Measurements from ENCODE around the gene ZNF581. TPM values are rescaled to one million over a fixed set of nuclear protein-coding genes. Genes with fewer than 3 reads are reported as not detected.

Gene ZNF581
- total RNA-seq, 4 donors from 2014 or later: 5.7 to 19.4 (median 8.8) TPM

DNA sequence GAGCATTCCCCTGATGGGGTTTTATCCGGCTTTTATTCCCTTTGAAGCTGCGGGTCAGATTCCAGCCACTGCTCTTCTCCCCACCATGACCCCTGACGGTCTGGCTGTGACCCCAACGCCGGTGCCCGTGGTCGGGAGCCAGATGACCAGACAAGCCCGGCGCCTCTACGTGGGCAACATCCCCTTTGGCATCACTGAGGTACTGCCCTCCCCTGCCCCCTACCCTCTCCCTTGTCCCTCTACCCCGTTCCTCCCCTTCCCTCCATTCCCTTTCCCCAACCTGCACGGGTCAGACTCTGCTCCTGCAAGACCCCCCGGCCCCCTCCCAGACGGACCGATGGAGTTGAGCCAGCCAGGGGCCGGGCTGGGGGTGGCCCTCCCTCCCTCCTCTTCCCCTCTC is 17.5 kb downstream of the ZNF581 start:
- Histone ChIP-seq H3K4me1 (peaks cover 0 to 54% (median 37%) of the 10 kb centered on the region in 4 donors), H3K27ac (no peak overlapping the region), H3K9me3 (no peaks in the 10 kb centered on the region), H3K4me3 (no peak overlapping the region), H3K36me3 (peaks cover 8 to 72% (median 44%) of the 10 kb centered on the region in 3 donors), H3K27me3 (no peaks in the 10 kb centered on the region)
- 65 to 71% methylated on average over 16 of the region's 16 CpGs for WGBS, 2 donors
- DNase-seq (ENCODE audit: low spot score in 2 of 2): no peak
- no peak for TF ChIP-seq POLR2A (IDR thresholded peaks at IDR 0.05)
- TF ChIP-seq EP300 (IDR thresholded peaks at IDR 0.05): no peak

DNA sequence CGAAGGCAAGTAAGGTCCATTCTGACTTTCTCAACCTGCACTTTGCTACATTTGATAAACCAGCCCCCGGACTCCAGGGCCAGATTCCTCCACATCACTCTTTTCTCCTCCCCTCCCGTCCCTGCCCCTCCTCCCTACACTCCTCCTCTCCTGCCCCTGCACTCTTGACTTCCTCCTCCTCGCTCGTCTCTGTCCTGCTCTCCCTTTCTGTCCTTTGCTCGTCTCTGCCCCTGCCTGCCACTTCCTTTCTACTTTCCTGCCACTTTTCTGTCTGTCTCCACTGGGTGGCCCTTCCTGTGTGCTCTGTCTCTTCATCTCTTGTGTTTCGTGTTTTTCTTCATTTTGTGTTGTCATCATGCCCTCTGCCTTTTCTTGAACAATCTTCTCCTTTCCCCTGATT is 18.4 kb downstream of the ZNF581 start:
- H3K4me1 ChIP-seq: peaks cover 0 to 46% (median 29%) of the 10 kb centered on the region in 4 donors
- no peak overlapping the region for H3K27ac ChIP-seq
- H3K36me3 ChIP-seq: peaks cover 8 to 80% (median 50%) of the 10 kb centered on the region in 3 donors
- H3K27me3 ChIP-seq: no peaks in the 10 kb centered on the region
- TF ChIP-seq EP300 (IDR thresholded peaks at IDR 0.05): no peak
- TF ChIP-seq POLR2A (IDR thresholded peaks at IDR 0.05): no peak
- TF ChIP-seq, protein P1, sequence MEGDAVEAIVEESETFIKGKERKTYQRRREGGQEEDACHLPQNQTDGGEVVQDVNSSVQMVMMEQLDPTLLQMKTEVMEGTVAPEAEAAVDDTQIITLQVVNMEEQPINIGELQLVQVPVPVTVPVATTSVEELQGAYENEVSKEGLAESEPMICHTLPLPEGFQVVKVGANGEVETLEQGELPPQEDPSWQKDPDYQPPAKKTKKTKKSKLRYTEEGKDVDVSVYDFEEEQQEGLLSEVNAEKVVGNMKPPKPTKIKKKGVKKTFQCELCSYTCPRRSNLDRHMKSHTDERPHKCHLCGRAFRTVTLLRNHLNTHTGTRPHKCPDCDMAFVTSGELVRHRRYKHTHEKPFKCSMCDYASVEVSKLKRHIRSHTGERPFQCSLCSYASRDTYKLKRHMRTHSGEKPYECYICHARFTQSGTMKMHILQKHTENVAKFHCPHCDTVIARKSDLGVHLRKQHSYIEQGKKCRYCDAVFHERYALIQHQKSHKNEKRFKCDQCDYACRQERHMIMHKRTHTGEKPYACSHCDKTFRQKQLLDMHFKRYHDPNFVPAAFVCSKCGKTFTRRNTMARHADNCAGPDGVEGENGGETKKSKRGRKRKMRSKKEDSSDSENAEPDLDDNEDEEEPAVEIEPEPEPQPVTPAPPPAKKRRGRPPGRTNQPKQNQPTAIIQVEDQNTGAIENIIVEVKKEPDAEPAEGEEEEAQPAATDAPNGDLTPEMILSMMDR (IDR thresholded peaks at IDR 0.05): no peak
- no peak overlapping the region for H3K4me3 ChIP-seq
- DNase-seq (ENCODE audit: low spot score in 2 of 2): no peak
- 57 to 63% methylated on average over 7 of the region's 7 CpGs for WGBS, 2 donors
- H3K9me3 ChIP-seq: no peaks in the 10 kb centered on the region

DNA sequence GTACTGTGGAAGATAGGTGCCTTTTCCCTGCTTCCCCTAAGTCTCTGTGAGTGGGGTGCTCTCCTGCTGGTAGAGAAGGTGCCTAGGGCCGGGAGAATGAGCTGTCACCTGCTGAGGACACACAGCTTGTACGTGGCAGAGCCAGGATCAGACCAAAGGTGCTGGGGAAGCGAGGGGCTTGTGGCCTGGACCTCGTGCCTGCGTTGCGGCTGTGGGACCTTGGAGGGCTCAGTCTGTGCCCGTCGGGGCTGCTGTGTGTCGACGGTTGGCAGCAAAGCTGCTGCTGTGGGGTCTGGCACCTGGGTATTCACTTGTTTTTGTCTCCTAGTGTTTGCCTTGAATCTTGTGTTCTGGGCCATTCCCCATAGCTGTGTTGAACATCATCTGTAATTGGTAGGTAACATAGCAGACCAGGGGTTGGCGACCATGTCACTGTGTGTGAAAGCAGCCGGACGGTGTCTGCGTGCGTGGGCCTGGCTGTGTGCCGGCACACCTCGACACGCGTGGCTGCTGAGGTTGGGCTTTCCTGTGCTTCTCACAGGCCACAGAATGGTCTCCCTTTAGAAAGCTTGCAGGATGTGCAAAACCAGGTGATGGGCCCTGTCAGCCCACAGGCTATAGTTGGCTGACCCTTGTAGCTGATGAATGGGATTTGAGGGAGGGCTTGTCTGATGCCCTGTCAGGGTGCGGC is 20.5 kb downstream of the ZNF581 start:
- Histone ChIP-seq H3K4me1 (peaks cover 0 to 24% (median 7%) of the 10 kb centered on the region in 4 donors), H3K9me3 (no peaks in the 10 kb centered on the region), H3K4me3 (no peak overlapping the region), H3K27me3 (no peaks in the 10 kb centered on the region), H3K36me3 (peaks cover 14 to 100% (median 56%) of the 10 kb centered on the region in 3 donors), H3K27ac (no peak overlapping the region)
- 85 to 87% methylated on average over 19 to 20 of the region's 20 CpGs for WGBS, 2 donors
- no peak for DNase-seq (ENCODE audit: low spot score in 2 of 2)
- no peak for TF ChIP-seq EP300 (IDR thresholded peaks at IDR 0.05)
- TF ChIP-seq, protein P1 (IDR thresholded peaks at IDR 0.05): no peak

DNA sequence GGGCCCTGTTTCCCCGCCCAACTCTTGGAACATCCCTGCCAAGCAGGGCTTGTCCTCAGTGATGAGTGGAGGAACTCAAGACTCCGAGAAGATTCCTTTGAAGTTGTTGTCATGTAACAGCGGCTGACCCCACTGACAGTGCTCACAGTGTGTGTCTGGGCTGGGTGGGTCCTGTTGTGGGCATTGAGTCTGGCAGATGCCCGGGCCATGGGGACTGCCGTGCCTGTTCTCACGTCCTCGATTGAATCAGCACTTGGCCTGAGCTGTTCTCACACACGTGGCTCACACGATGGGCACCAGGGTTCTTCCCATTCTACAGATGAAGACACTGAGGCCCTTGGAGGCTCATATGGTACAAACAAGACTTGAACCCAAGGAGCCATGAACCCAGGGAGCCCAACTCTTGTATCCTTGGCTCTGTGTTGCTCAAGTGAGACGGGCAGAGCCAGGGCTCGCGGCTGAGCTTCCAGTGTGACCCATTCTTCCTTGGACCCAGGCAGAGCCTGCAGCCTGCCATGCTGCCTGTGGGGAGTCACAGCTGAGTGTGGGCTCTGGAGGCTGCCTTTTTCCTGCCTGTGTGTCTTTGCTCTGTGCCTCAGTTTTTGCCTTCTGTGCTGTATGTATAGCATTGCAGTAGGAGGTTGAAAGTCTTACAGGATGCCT is 23.0 kb downstream of the ZNF581 start:
- no peak overlapping the region for H3K4me3 ChIP-seq
- no peak for DNase-seq (ENCODE audit: low spot score in 2 of 2)
- no peaks in the 10 kb centered on the region for H3K9me3 ChIP-seq
- no peak overlapping the region for H3K27ac ChIP-seq
- peaks cover 10 to 100% (median 57%) of the 10 kb centered on the region in 3 donors for H3K36me3 ChIP-seq
- WGBS, 2 donors: 86% methylated on average over 8 to 10 of the region's 12 CpGs
- H3K4me1 ChIP-seq: peaks cover 0 to 5% (median 0%) of the 10 kb centered on the region in 4 donors
- TF ChIP-seq, protein P1 (IDR thresholded peaks at IDR 0.05): no peak
- TF ChIP-seq POLR2A (IDR thresholded peaks at IDR 0.05): no peak
- TF ChIP-seq EP300 (IDR thresholded peaks at IDR 0.05): no peak
- no peaks in the 10 kb centered on the region for H3K27me3 ChIP-seq

DNA sequence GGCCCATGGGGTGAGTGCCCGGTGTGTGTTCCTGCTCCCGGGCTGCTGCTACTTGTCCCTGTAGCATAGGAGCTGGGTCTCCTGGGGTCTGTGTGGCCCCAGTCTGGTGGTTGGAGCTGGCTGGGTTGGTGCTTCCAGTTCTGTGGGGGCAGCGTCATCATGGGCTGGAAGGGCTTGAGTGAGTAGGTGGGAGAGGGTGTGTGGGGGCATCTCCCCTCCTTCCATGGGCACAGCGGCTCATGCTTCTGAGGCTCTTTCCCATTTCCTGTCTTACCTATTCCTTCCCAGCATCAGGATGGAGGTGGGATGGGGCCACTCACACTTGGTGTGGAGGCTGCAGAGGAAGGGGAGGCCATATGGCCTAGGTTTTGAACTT is 23.5 kb downstream of the ZNF581 start:
- no peaks in the 10 kb centered on the region for H3K27me3 ChIP-seq
- no peak overlapping the region for H3K4me3 ChIP-seq
- peaks cover 0 to 9% (median 0%) of the 10 kb centered on the region in 4 donors for H3K4me1 ChIP-seq
- DNase-seq (ENCODE audit: low spot score in 2 of 2): no peak
- no peaks in the 10 kb centered on the region for H3K9me3 ChIP-seq
- no peak overlapping the region for H3K27ac ChIP-seq
- peaks cover 10 to 98% (median 54%) of the 10 kb centered on the region in 3 donors for H3K36me3 ChIP-seq
- TF ChIP-seq EP300 (IDR thresholded peaks at IDR 0.05) (no peak), POLR2A (IDR thresholded peaks at IDR 0.05) (no peak)
- TF ChIP-seq, protein P1 (IDR thresholded peaks at IDR 0.05): no peak
- WGBS, 2 donors: 90 to 92% methylated on average over 4 of the region's 4 CpGs

Data from tibial nerve (tissue), 4 donors.